Stomach smooth muscle (tissue), 2 donors: Measurements from ENCODE around the gene UNC80.

ENCODE experiments used
- H3K27ac ChIP-seq: one replicate; pipeline ENCODE4 v1.7.0; 2013; ENCODE audit warnings: mild to moderate bottlenecking, low read length, inconsistent platforms
- H3K27me3 ChIP-seq, 2 donors: one replicate each; pipeline ENCODE4 v1.7.0; 2013; ENCODE audit warnings: low read length in 2 of 2; ENCODE audit not compliant: insufficient read depth in 2 of 2, control insufficient read depth in 1 of 2
- H3K36me3 ChIP-seq, 2 donors: one replicate each; pipeline ENCODE4 v1.7.0; 2013; ENCODE audit warnings: low read length in 2 of 2; ENCODE audit not compliant: control insufficient read depth in 2 of 2, insufficient read depth in 2 of 2
- H3K4me1 ChIP-seq: one replicate; pipeline ENCODE4 v1.7.0; 2013; ENCODE audit warnings: low read length; ENCODE audit not compliant: control insufficient read depth, insufficient read depth
- H3K4me3 ChIP-seq, 2 donors: one replicate each; pipeline ENCODE4 v1.7.0; 2013; ENCODE audit warnings: low read length in 2 of 2
- H3K9ac ChIP-seq, 2 donors: one replicate each; pipeline ENCODE4 v1.7.0; 2013; ENCODE audit warnings: low read length in 2 of 2, mild to moderate bottlenecking in 1 of 2
- H3K9me3 ChIP-seq, 2 donors: one replicate each; pipeline ENCODE4 v1.7.0; 2013; ENCODE audit warnings: low read length in 2 of 2; ENCODE audit not compliant: control insufficient read depth in 2 of 2
- donor health status: healthy.
- donor health status: Pancreatic carcinoma.

UNC80 gene

GRCh38 chr2:209806318-209806717, 34.7 kb downstream of the UNC80 start:
- Histone ChIP-seq H3K27ac (no peak overlapping the region), H3K9me3 (no peaks in the 10 kb centered on the region), H3K36me3 (no peaks in the 10 kb centered on the region), H3K9ac (no peak overlapping the region), H3K4me1 (no peaks in the 10 kb centered on the region), H3K4me3 (no peak overlapping the region), H3K27me3 (no peaks in the 10 kb centered on the region)

- no peaks in the 10 kb centered on the region for H3K9me3 ChIP-seq
- no peak overlapping the region for H3K9ac ChIP-seq
- H3K4me3 ChIP-seq: no peak overlapping the region
- H3K4me1 ChIP-seq: no peaks in the 10 kb centered on the region
- H3K36me3 ChIP-seq: no peaks in the 10 kb centered on the region
- no peak overlapping the region for H3K27ac ChIP-seq
- H3K27me3 ChIP-seq: no peaks in the 10 kb centered on the region
Observed at GRCh38 chr2:209808521-209808920, 36.9 kb downstream of the UNC80 start.

DNA sequence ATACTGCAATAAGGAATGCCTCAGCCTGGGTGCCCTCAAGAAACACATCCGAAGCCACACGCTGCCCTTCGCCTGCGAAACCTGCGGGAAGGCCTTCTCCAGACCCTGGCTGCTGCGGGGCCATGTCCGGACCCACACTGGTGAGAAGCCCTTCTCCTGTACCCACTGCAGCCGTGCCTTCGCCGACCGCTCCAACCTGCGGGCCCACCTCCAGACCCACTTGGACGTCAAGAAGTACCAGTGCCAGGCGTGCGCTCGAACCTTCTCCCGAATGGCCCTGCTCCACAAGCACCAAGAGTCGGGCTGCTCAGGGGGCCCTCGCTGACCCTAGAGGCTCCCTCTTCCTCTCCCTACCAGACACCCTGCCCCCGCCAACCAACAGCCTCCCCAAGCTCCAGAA, 37.6 kb downstream of the UNC80 start:
- Histone ChIP-seq H3K27ac (no peak overlapping the region), H3K4me3 (no peak overlapping the region), H3K36me3 (no peaks in the 10 kb centered on the region), H3K4me1 (no peaks in the 10 kb centered on the region), H3K9ac (no peak overlapping the region), H3K27me3 (no peaks in the 10 kb centered on the region), H3K9me3 (no peaks in the 10 kb centered on the region)

GRCh38 chr2:209817844-209818271, 46.2 kb downstream of the UNC80 start:
- Histone ChIP-seq H3K4me1 (no peaks in the 10 kb centered on the region), H3K4me3 (no peak overlapping the region), H3K9me3 (no peaks in the 10 kb centered on the region), H3K27me3 (no peaks in the 10 kb centered on the region), H3K9ac (no peak overlapping the region), H3K27ac (no peak overlapping the region), H3K36me3 (no peaks in the 10 kb centered on the region)

GRCh38 chr2:209818939-209819338, 47.3 kb downstream of the UNC80 start:
- no peaks in the 10 kb centered on the region for H3K27me3 ChIP-seq
- no peaks in the 10 kb centered on the region for H3K9me3 ChIP-seq
- H3K36me3 ChIP-seq: no peaks in the 10 kb centered on the region
- no peak overlapping the region for H3K27ac ChIP-seq
- H3K9ac ChIP-seq: no peak overlapping the region
- H3K4me1 ChIP-seq: no peaks in the 10 kb centered on the region
- H3K4me3 ChIP-seq: no peak overlapping the region

- H3K36me3 ChIP-seq: no peaks in the 10 kb centered on the region
- H3K9ac ChIP-seq: no peak overlapping the region
- H3K4me1 ChIP-seq: no peaks in the 10 kb centered on the region
- no peak overlapping the region for H3K4me3 ChIP-seq
- H3K27ac ChIP-seq: no peak overlapping the region
- no peaks in the 10 kb centered on the region for H3K27me3 ChIP-seq
- H3K9me3 ChIP-seq: no peaks in the 10 kb centered on the region
Observed at GRCh38 chr2:209821806-209822205, 50.2 kb downstream of the UNC80 start.

GRCh38 chr2:209823484-209823883, 51.9 kb downstream of the UNC80 start:
- Histone ChIP-seq H3K27me3 (no peaks in the 10 kb centered on the region), H3K9me3 (no peaks in the 10 kb centered on the region), H3K4me3 (no peak overlapping the region), H3K36me3 (no peaks in the 10 kb centered on the region), H3K4me1 (no peaks in the 10 kb centered on the region), H3K9ac (no peak overlapping the region), H3K27ac (no peak overlapping the region)

DNA sequence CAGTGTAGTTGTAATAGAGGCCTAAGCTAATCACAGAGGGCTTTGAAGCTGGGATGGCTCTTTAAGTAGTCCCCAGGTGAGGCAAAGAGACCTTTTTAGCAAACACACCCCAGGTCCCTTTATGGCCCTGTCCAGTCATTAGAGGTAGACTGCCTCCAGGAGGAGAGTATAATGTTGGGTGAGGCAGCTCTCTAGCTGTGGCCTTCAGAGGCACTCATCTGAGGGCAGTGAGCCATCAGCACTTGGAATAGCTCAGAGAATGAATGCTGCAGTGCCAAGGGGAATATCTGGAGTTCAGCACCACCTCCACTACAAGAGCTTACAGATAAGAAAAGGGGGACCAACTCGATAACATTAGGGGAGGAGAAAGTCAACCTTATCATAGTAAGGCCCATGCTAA, 52.8 kb downstream of the UNC80 start:
- Histone ChIP-seq H3K9ac (no peak overlapping the region), H3K27ac (no peak overlapping the region), H3K4me1 (no peaks in the 10 kb centered on the region), H3K36me3 (no peaks in the 10 kb centered on the region), H3K4me3 (no peak overlapping the region), H3K27me3 (no peaks in the 10 kb centered on the region), H3K9me3 (no peaks in the 10 kb centered on the region)

GRCh38 chr2:209830722-209831465, 59.3 kb downstream of the UNC80 start:
- H3K4me3 ChIP-seq: no peak overlapping the region
- no peaks in the 10 kb centered on the region for H3K9me3 ChIP-seq
- no peaks in the 10 kb centered on the region for H3K27me3 ChIP-seq
- H3K36me3 ChIP-seq: no peaks in the 10 kb centered on the region
- H3K4me1 ChIP-seq: no peaks in the 10 kb centered on the region
- no peak overlapping the region for H3K9ac ChIP-seq
- no peak overlapping the region for H3K27ac ChIP-seq

GRCh38 chr2:209834767-209835166, 63.1 kb downstream of the UNC80 start:
- H3K27ac ChIP-seq: no peak overlapping the region
- H3K36me3 ChIP-seq: no peaks in the 10 kb centered on the region
- H3K9ac ChIP-seq: no peak overlapping the region

GRCh38 chr2:209840434-209840833, 68.8 kb downstream of the UNC80 start:
- Histone ChIP-seq H3K36me3 (no peaks in the 10 kb centered on the region), H3K4me1 (no peaks in the 10 kb centered on the region), H3K9ac (no peak overlapping the region), H3K27ac (no peak overlapping the region), H3K9me3 (no peaks in the 10 kb centered on the region), H3K4me3 (no peak overlapping the region), H3K27me3 (no peaks in the 10 kb centered on the region)

More at GRCh38 chr2:209834767-209835166, 63.1 kb downstream of the UNC80 start:
- Histone ChIP-seq H3K9me3 (no peaks in the 10 kb centered on the region), H3K4me3 (no peak overlapping the region), H3K4me1 (no peaks in the 10 kb centered on the region), H3K27me3 (no peaks in the 10 kb centered on the region)
